GM19455 (cell line): ENCODE measurements around the gene PIK3C2G.
"Not testable (repeated sequence)": the region's sequence is repeated elsewhere in the genome, so short reads cannot be mapped to it uniquely, and the experiment has no call there.

Source experiments
- ATAC-seq: cut with Tn5 transposase; IDR thresholded peaks from one replicate; pipeline ENCODE4 v1.9.1; 2021; ENCODE audit not compliant: unreplicated experiment

The PIK3C2G gene

GRCh38 chr12:18261273-18261672 is at the start of gene PIK3C2G:
PIK3C2G (plus strand) TSS chr12:18261518; CDS start chr12:18282082, 20,564 bp downstream.
- no peak for ATAC-seq

- no peak for ATAC-seq
Measured at GRCh38 chr12:18217966-18218365, 43.4 kb upstream of the PIK3C2G start.

GRCh38 chr12:18221726-18222125 is 39.6 kb upstream of the PIK3C2G start:
- ATAC-seq, result no peak

GRCh38 chr12:18222699-18223098 is 38.6 kb upstream of the PIK3C2G start:
- no peak for ATAC-seq

GRCh38 chr12:18224745-18225144 is 36.6 kb upstream of the PIK3C2G start:
- no peak for ATAC-seq

GRCh38 chr12:18239526-18239925 is 21.8 kb upstream of the PIK3C2G start:
- no peak for ATAC-seq

- ATAC-seq, result no peak
Measured at GRCh38 chr12:18242380-18243089, 18.8 kb upstream of the PIK3C2G start.

GRCh38 chr12:18243238-18243637 is 18.1 kb upstream of the PIK3C2G start:
- ATAC-seq, result no peak

GRCh38 chr12:18246066-18246465 is 15.3 kb upstream of the PIK3C2G start:
- ATAC-seq, result no peak

- ATAC-seq, result no peak
Measured at GRCh38 chr12:18250313-18250916, 10.9 kb upstream of the PIK3C2G start.

- no peak for ATAC-seq
Measured at GRCh38 chr12:18254081-18254480, 7.2 kb upstream of the PIK3C2G start.

- ATAC-seq, result not testable (repeated sequence)
Measured at GRCh38 chr12:18255004-18255403, 6.3 kb upstream of the PIK3C2G start.

GRCh38 chr12:18257251-18257650 is 4.1 kb upstream of the PIK3C2G start:
- no peak for ATAC-seq

GRCh38 chr12:18258929-18259328 is 2.4 kb upstream of the PIK3C2G start:
- ATAC-seq, result no peak

GRCh38 chr12:18259906-18260682 is 1.2 kb upstream of the PIK3C2G start:
- no peak for ATAC-seq

GRCh38 chr12:18261906-18262305 is 588 bp downstream of the PIK3C2G start:
- no peak for ATAC-seq

- ATAC-seq, result no peak
Measured at GRCh38 chr12:18262514-18262913, 1.2 kb downstream of the PIK3C2G start.

GRCh38 chr12:18264581-18265075 is 3.3 kb downstream of the PIK3C2G start:
- no peak for ATAC-seq

- no peak for ATAC-seq
Measured at GRCh38 chr12:18267427-18268099, 6.2 kb downstream of the PIK3C2G start.

- ATAC-seq, result no peak
Measured at GRCh38 chr12:18270958-18271460, 9.7 kb downstream of the PIK3C2G start.

GRCh38 chr12:18275981-18276380 is 14.7 kb downstream of the PIK3C2G start:
- ATAC-seq, result no peak
